ENCODE data around the gene AGPAT1. TPM values are rescaled to one million over a fixed set of nuclear protein-coding genes. Genes with fewer than 3 reads are reported as not detected.

Gene AGPAT1
- total RNA-seq, 4 donors from 2014 or later = 17.6 to 34.0 (median 19.1) TPM

DNA sequence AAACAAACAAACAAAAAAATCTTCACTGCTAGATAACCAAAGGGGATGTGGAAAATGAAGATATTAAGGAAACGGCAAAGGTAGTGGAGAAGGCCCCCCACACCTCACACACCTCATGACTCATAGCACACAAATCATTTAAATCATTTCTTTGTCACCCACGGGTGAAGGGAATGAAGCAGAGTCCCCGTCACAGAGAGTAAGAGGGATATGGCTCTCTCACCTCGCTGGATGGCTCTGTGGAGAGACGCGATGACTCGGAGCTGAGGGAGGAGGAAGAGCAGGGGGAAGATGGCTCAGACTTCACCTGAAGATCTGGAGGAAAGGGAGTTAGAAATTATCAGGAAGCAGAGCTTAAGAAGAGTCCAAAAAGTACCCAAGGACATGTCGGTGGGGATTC lies 49.0 kb downstream of the AGPAT1 start:
- TF ChIP-seq POLR2A (IDR thresholded peaks at IDR 0.05) = no peak
- TF ChIP-seq, protein P1, sequence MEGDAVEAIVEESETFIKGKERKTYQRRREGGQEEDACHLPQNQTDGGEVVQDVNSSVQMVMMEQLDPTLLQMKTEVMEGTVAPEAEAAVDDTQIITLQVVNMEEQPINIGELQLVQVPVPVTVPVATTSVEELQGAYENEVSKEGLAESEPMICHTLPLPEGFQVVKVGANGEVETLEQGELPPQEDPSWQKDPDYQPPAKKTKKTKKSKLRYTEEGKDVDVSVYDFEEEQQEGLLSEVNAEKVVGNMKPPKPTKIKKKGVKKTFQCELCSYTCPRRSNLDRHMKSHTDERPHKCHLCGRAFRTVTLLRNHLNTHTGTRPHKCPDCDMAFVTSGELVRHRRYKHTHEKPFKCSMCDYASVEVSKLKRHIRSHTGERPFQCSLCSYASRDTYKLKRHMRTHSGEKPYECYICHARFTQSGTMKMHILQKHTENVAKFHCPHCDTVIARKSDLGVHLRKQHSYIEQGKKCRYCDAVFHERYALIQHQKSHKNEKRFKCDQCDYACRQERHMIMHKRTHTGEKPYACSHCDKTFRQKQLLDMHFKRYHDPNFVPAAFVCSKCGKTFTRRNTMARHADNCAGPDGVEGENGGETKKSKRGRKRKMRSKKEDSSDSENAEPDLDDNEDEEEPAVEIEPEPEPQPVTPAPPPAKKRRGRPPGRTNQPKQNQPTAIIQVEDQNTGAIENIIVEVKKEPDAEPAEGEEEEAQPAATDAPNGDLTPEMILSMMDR (IDR thresholded peaks at IDR 0.05) = no peak

DNA sequence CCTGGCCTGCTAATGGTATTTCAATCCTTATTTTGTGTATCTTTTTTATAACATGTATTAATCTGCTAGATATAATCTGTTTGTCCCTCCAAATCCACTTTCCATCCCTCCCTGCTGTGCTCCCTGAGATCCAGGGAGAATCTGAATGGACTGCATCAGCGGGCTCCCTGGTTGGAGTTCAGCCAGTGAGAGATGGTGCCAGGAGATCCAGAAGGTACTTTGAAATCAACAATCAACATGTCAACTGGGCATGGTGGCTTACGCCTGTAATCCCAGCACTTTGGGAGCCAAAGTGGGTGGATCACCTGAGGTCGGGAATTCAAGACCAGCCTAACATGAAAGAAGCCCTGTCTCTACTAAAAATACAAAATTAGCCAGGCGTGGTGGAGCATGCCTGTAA lies 52.2 kb downstream of the AGPAT1 start:
- 51 to 73% methylated on average over 3 to 4 of the region's 4 CpGs for WGBS, 2 donors
- TF ChIP-seq, protein P1 (IDR thresholded peaks at IDR 0.05) = no peak
- TF ChIP-seq POLR2A (IDR thresholded peaks at IDR 0.05) = no peak
- Histone ChIP-seq H3K27ac (no peak overlapping the region), H3K27me3 (no peaks in the 10 kb centered on the region), H3K9me3 (no peaks in the 10 kb centered on the region), H3K4me1 (peaks cover 18 to 56% (median 25%) of the 10 kb centered on the region in 3 donors), H3K4me3 (no peak overlapping the region), H3K36me3 (peaks cover 14 to 82% (median 51%) of the 10 kb centered on the region in 3 donors)
- DNase-seq = no peak
- intact Hi-C loops (cut with DNase I) = no loop called here

More for the DNA sequence above, 49.0 kb downstream of the AGPAT1 start:
- Histone ChIP-seq H3K27me3 (no peaks in the 10 kb centered on the region), H3K36me3 (peaks cover 0 to 50% (median 29%) of the 10 kb centered on the region in 3 donors), H3K27ac (peak overlapping the region in 3 of 4 donors; percentile 83 to 98 (median 96)), H3K4me1 (peaks cover 25 to 70% (median 28%) of the 10 kb centered on the region in 3 donors), H3K9me3 (no peaks in the 10 kb centered on the region), H3K4me3 (peak overlapping the region; percentile 61 to 95 (median 84))
- intact Hi-C loops (cut with DNase I) = no loop called here
- no peak for DNase-seq
- 38 to 47% methylated on average over 8 of the region's 8 CpGs for WGBS, 2 donors

DNA sequence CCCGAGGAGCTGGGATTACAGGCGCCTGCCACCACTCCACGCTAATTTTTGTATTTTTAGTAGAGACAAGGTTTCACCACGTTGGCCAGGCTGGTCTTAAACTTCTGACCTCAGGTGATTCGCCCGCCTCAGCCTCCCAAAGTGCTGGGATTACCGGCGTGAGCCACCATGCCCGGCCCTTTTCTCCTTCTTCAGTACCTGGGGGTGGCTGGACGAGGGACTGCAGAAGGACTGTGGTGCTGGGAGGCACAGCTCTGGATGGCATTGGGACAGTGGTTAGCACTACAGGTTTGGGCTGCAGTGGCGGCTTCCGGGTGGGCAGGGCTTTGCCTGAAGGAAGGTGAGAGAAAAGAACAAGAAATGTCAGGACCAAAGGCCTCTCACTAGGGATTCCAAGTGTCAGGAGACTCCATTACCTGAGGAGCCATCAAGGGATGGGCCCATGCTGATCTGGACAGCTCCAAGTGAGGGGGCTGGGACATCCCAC lies 55.3 kb downstream of the AGPAT1 start:
- TF ChIP-seq, protein P1 (IDR thresholded peaks at IDR 0.05) = no peak
- TF ChIP-seq POLR2A (IDR thresholded peaks at IDR 0.05) = no peak
- H3K36me3 ChIP-seq = peaks cover 28 to 100% (median 69%) of the 10 kb centered on the region in 3 donors
- peaks cover 3 to 37% (median 10%) of the 10 kb centered on the region in 3 donors for H3K4me1 ChIP-seq
- DNase-seq = no peak
- no peak overlapping the region for H3K27ac ChIP-seq
- H3K9me3 ChIP-seq = no peaks in the 10 kb centered on the region
- H3K4me3 ChIP-seq = no peak overlapping the region
- H3K27me3 ChIP-seq = no peaks in the 10 kb centered on the region
- WGBS, 2 donors = 89% methylated on average over 6 of the region's 12 CpGs; no CpG with 5 or more reads in 1 of the 2 donors
- intact Hi-C loops (cut with DNase I) = no loop called here

DNA sequence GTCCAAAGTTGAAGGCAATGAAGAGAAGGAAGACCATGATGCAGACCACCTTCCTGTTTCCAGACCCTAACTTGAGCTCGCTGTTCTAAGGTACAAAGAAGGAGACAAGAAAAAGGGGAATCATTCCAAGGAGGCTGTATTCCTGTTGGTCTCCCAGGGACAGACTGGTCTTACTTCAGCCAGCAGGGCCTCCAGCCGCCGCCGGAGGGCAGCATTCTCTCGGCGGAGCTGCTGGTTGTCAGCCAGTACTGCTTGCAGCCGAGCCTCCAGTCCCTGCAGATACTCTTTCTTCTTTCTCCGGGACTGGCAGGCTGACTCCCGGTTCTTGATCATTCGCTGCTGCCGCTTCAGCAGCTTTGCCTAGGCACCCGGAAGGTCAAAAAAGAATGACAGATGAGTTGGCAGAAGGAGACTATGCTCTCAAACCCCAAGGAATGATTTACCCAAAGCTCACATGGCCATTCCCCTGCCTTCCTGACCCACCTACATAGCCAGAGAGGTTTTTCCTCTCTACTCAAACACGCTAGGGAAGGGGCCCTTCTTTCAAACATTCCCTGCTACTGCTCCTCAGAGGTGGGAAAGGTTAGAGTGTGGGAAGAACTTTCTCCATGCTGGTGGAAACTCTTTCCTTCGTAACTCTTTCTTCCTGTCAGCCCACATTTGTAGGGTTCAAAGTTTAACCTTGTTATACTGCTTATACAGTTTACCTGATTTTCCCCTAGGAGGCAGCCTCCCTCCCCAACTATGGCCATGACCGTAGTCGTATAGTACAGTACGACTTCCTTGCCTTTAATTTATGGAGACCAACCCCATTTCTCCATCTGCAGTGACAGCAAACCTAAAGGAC lies 56.9 kb downstream of the AGPAT1 start:
- Histone ChIP-seq H3K9me3 (no peaks in the 10 kb centered on the region), H3K27ac (peak overlapping the region; percentile 48 to 67 (median 64)), H3K4me1 (peaks cover 3 to 37% (median 15%) of the 10 kb centered on the region in 3 donors), H3K27me3 (no peaks in the 10 kb centered on the region), H3K4me3 (no peak overlapping the region), H3K36me3 (peaks cover 28 to 99% (median 56%) of the 10 kb centered on the region in 3 donors)
- TF ChIP-seq, protein P1 (IDR thresholded peaks at IDR 0.05) = peak; percentile 78 to 94 (median 90)
- no peak for TF ChIP-seq POLR2A (IDR thresholded peaks at IDR 0.05)
- peak; percentile 34 for DNase-seq
- intact Hi-C loops (cut with DNase I) = no loop called here
- WGBS, 2 donors = 20 to 26% methylated on average over 16 to 17 of the region's 17 CpGs

Small RNA genes lying within 50 kb of the gene (small RNA-seq; reads per million reads assigned to genes)
- gene AL662884.1 = 0 reads per million in 4 donors
- 0 reads per million in 4 donors for gene MIR6833

Other genes with a start within 250 kb of the AGPAT1 start
- 10 to 100 TPM in 2 of 4 donors, 1 to 10 TPM in 2; 1.1 to 15.2 (median 6.4) TPM for gene C2, start 248.4 kb downstream of the AGPAT1 start, total RNA-seq
- gene CFB, start 230.0 kb downstream of the AGPAT1 start, total RNA-seq = 10 to 100 TPM; 10.4 to 81.1 (median 22.4) TPM
- 10 to 100 TPM; 52.6 to 83.9 (median 64.4) TPM for gene NELFE, start 217.1 kb downstream of the AGPAT1 start, total RNA-seq
- 10 to 100 TPM; 24.6 to 32.4 (median 26.8) TPM for gene SKIC2, start 216.9 kb downstream of the AGPAT1 start, total RNA-seq
- gene DXO, start 203.9 kb downstream of the AGPAT1 start, total RNA-seq = 10 to 100 TPM in 1 of 4 donors, 1 to 10 TPM in 3; 7.8 to 13.2 (median 8.8) TPM
- gene C4A, start 194.0 kb downstream of the AGPAT1 start, total RNA-seq = 10 to 100 TPM in 1 of 4 donors, 1 to 10 TPM in 3; 2.0 to 11.8 (median 5.2) TPM
- gene C4B, start 161.3 kb downstream of the AGPAT1 start, total RNA-seq = 1 to 10 TPM; 2.2 to 7.4 (median 5.2) TPM
- under 1 TPM in 1 of 4 donors, not detected in 3; 0.22 TPM for gene CYP21A2, start 137.7 kb downstream of the AGPAT1 start, total RNA-seq
- gene TNXB, start 66.7 kb downstream of the AGPAT1 start, total RNA-seq = 100 to 1,000 TPM in 1 of 4 donors, 10 to 100 TPM in 3; 10.5 to 102 (median 31.0) TPM
- 10 to 100 TPM; 27.3 to 45.4 (median 30.0) TPM for gene ATF6B, start 47.8 kb downstream of the AGPAT1 start, total RNA-seq
- gene FKBPL, start 45.8 kb downstream of the AGPAT1 start, total RNA-seq = 10 to 100 TPM in 1 of 4 donors, 1 to 10 TPM in 3; 5.9 to 16.7 (median 6.8) TPM
- under 1 TPM in 3 of 4 donors, not detected in 1; 0.35 to 0.87 (median 0.57) TPM for gene PRRT1, start 24.1 kb downstream of the AGPAT1 start, total RNA-seq
- 100 to 1,000 TPM in 1 of 4 donors, 10 to 100 TPM in 3; 17.3 to 133 (median 23.7) TPM for gene PPT2, start 21.9 kb downstream of the AGPAT1 start, total RNA-seq
- gene EGFL8, start 11.5 kb downstream of the AGPAT1 start, total RNA-seq = 10 to 100 TPM in 2 of 4 donors, 1 to 10 TPM in 2; 4.8 to 15.1 (median 8.2) TPM
- 10 to 100 TPM; 20.8 to 59.0 (median 40.8) TPM for gene RNF5, start 2.3 kb upstream of the AGPAT1 start, total RNA-seq
- gene AGER, start 8.2 kb upstream of the AGPAT1 start, total RNA-seq = 1 to 10 TPM in 3 of 4 donors, under 1 TPM in 1; 0.59 to 1.7 (median 1.4) TPM
- 10 to 100 TPM; 27.1 to 40.2 (median 28.9) TPM for gene PBX2, start 14.1 kb upstream of the AGPAT1 start, total RNA-seq
- 10 to 100 TPM in 2 of 4 donors, 1 to 10 TPM in 2; 1.6 to 14.1 (median 6.5) TPM for gene GPSM3, start 16.6 kb upstream of the AGPAT1 start, total RNA-seq
- 10 to 100 TPM in 1 of 4 donors, 1 to 10 TPM in 3; 4.7 to 13.2 (median 5.9) TPM for gene NOTCH4, start 48.0 kb upstream of the AGPAT1 start, total RNA-seq
- gene TSBP1, start 195.8 kb upstream of the AGPAT1 start, total RNA-seq = not detected
- not detected for gene BTNL2, start 231.1 kb upstream of the AGPAT1 start, total RNA-seq

All from esophagus squamous epithelium (tissue), 5 donors.